ENCODE measurements around the gene TRPC3. TPM values are rescaled to one million over a fixed set of nuclear protein-coding genes. Genes with fewer than 3 reads are reported as not detected.

The TRPC3 gene
- total RNA-seq, result under 1 TPM in 3 of 6 donors, not detected in 3; 0.03 to 0.06 (median 0.06) TPM
- under 1 TPM; 0.02 to 0.04 TPM for polyA plus RNA-seq

GRCh38 chr4:121951521-121952110 is at the start of gene TRPC3:
Gene TRPC3, minus strand, starts transcription at chr4:121952060. Its CDS starts 380 bp downstream, at chr4:121951680.
- Histone ChIP-seq H3K4me1 (peaks cover 0 to 9% (median 0%) of the 10 kb centered on the region in 3 donors), H3K27ac (no peak within 1 kb of the TSS), H3K36me3 (no peaks in the 10 kb centered on the region), H3K27me3 (peaks cover 0 to 14% (median 0%) of the 10 kb centered on the region in 4 donors), H3K4me3 (peak within 1 kb of the TSS; percentile 21 to 50 (median 40)), H3K9me3 (no peaks in the 10 kb centered on the region)
- DNase-seq, result peak in 2 of 6 donors; percentile 67 to 71
- TF ChIP-seq, protein P1, sequence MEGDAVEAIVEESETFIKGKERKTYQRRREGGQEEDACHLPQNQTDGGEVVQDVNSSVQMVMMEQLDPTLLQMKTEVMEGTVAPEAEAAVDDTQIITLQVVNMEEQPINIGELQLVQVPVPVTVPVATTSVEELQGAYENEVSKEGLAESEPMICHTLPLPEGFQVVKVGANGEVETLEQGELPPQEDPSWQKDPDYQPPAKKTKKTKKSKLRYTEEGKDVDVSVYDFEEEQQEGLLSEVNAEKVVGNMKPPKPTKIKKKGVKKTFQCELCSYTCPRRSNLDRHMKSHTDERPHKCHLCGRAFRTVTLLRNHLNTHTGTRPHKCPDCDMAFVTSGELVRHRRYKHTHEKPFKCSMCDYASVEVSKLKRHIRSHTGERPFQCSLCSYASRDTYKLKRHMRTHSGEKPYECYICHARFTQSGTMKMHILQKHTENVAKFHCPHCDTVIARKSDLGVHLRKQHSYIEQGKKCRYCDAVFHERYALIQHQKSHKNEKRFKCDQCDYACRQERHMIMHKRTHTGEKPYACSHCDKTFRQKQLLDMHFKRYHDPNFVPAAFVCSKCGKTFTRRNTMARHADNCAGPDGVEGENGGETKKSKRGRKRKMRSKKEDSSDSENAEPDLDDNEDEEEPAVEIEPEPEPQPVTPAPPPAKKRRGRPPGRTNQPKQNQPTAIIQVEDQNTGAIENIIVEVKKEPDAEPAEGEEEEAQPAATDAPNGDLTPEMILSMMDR (IDR thresholded peaks at IDR 0.05), result no peak
- intact Hi-C loops (cut with DNase I), result no loop called here
- ATAC-seq, result peak in 3 of 4 donors; percentile 36 to 67 (median 37)
- FAIRE-seq, result no peak
- WGBS, 2 donors, result 1 to 2% methylated on average over 60 to 69 of the region's 69 CpGs

- 36 to 45% methylated on average over 4 of the region's 4 CpGs for WGBS, 2 donors
- no peak overlapping the region for H3K27ac ChIP-seq
- no peak for DNase-seq
- H3K4me1 ChIP-seq, result no peaks in the 10 kb centered on the region
- ATAC-seq, result no peak
- no peaks in the 10 kb centered on the region for H3K27me3 ChIP-seq
- TF ChIP-seq, protein P1 (IDR thresholded peaks at IDR 0.05), result no peak
- no peaks in the 10 kb centered on the region for H3K36me3 ChIP-seq
- H3K9me3 ChIP-seq, result no peaks in the 10 kb centered on the region
- no peak overlapping the region for H3K4me3 ChIP-seq
- FAIRE-seq, result no peak
- intact Hi-C loops (cut with DNase I), result no loop called here
Measured at GRCh38 chr4:122000849-122001248, 49.0 kb upstream of the TRPC3 start.

GRCh38 chr4:121998024-121998423 is 46.2 kb upstream of the TRPC3 start:
- intact Hi-C loops (cut with DNase I), result no loop called here
- Histone ChIP-seq H3K36me3 (no peaks in the 10 kb centered on the region), H3K4me3 (no peak overlapping the region), H3K9me3 (no peaks in the 10 kb centered on the region), H3K27me3 (no peaks in the 10 kb centered on the region), H3K27ac (no peak overlapping the region), H3K4me1 (no peaks in the 10 kb centered on the region)
- DNase-seq, result no peak
- TF ChIP-seq, protein P1 (IDR thresholded peaks at IDR 0.05), result no peak
- WGBS, 2 donors, result 45 to 50% methylated on average over 4 of the region's 4 CpGs
- no peak for FAIRE-seq
- ATAC-seq, result no peak

- H3K9me3 ChIP-seq, result no peaks in the 10 kb centered on the region
- 25 to 49% methylated on average over 3 of the region's 3 CpGs for WGBS, 2 donors
- no peak overlapping the region for H3K4me3 ChIP-seq
- H3K36me3 ChIP-seq, result no peaks in the 10 kb centered on the region
- no peak for FAIRE-seq
- H3K27ac ChIP-seq, result no peak overlapping the region
- H3K27me3 ChIP-seq, result no peaks in the 10 kb centered on the region
- ATAC-seq, result no peak
- no peak for DNase-seq
- TF ChIP-seq, protein P1 (IDR thresholded peaks at IDR 0.05), result no peak
- H3K4me1 ChIP-seq, result no peaks in the 10 kb centered on the region
- intact Hi-C loops (cut with DNase I), result no loop called here
Measured at GRCh38 chr4:121995790-121996537, 44.1 kb upstream of the TRPC3 start.

GRCh38 chr4:121991968-121992367 is 40.1 kb upstream of the TRPC3 start:
- DNase-seq, result no peak
- H3K9me3 ChIP-seq, result no peaks in the 10 kb centered on the region
- no peak overlapping the region for H3K4me3 ChIP-seq
- TF ChIP-seq, protein P1 (IDR thresholded peaks at IDR 0.05), result no peak
- H3K36me3 ChIP-seq, result no peaks in the 10 kb centered on the region
- intact Hi-C loops (cut with DNase I), result no loop called here
- no peak overlapping the region for H3K27ac ChIP-seq
- no peak for ATAC-seq
- FAIRE-seq, result no peak
- no peaks in the 10 kb centered on the region for H3K27me3 ChIP-seq
- H3K4me1 ChIP-seq, result no peaks in the 10 kb centered on the region
